Mesodermal cell (in vitro differentiated cells): ENCODE measurements around the gene RBBP7. TPM values are rescaled to one million over a fixed set of nuclear protein-coding genes. Genes with fewer than 3 reads are reported as not detected.

Experiments used
- H3K27ac ChIP-seq: 2 replicates; pipeline ENCODE4 v1.7.0; 2013; ENCODE audit warnings: mild to moderate bottlenecking, low read depth, low read length, moderate library complexity; ENCODE audit not compliant: severe bottlenecking
- H3K36me3 ChIP-seq: 2 replicates; pipeline ENCODE4 v1.7.1; 2013; ENCODE audit warnings: mild to moderate bottlenecking, low read length, moderate library complexity; ENCODE audit not compliant: control insufficient read depth, insufficient read depth
- H3K4me1 ChIP-seq: one replicate; pipeline ENCODE4 v1.7.1; 2013; ENCODE audit warnings: mild to moderate bottlenecking, low read length; ENCODE audit not compliant: insufficient read depth, control insufficient read depth, poor library complexity, severe bottlenecking
- H3K4me3 ChIP-seq: 2 replicates; pipeline ENCODE4 v1.7.0; 2013; ENCODE audit warnings: low read length, control low read depth, mild to moderate bottlenecking; ENCODE audit not compliant: insufficient read depth, poor library complexity, severe bottlenecking; ENCODE audit errors: extremely low read depth
- H3K9me3 ChIP-seq: 2 replicates; pipeline ENCODE4 v1.7.1; 2013; ENCODE audit warnings: mild to moderate bottlenecking, low read length, moderate library complexity; ENCODE audit not compliant: control insufficient read depth
- WGBS, 2 experiments: methylation state at CpG; one replicate each; pipeline ENCODE4 v1.1.5; 2013; ENCODE audit warnings: missing lambda C conversion rate in 2 of 2; ENCODE audit not compliant: insufficient coverage in 2 of 2; 5-methylcytosine and 5-hydroxymethylcytosine counted together
- polyA plus RNA-seq, 2 experiments: library from polyadenylated mRNA; stranded (reverse); fragments of 50-300 nt; gene quantifications; one replicate each; pipeline ENCODE4 v1.2.3, GENCODE V29; 2013

The RBBP7 gene
- 95.1 TPM for polyA plus RNA-seq (2013, experiment 1 of 2)
- polyA plus RNA-seq (2013, experiment 2 of 2) = 102 TPM

DNA sequence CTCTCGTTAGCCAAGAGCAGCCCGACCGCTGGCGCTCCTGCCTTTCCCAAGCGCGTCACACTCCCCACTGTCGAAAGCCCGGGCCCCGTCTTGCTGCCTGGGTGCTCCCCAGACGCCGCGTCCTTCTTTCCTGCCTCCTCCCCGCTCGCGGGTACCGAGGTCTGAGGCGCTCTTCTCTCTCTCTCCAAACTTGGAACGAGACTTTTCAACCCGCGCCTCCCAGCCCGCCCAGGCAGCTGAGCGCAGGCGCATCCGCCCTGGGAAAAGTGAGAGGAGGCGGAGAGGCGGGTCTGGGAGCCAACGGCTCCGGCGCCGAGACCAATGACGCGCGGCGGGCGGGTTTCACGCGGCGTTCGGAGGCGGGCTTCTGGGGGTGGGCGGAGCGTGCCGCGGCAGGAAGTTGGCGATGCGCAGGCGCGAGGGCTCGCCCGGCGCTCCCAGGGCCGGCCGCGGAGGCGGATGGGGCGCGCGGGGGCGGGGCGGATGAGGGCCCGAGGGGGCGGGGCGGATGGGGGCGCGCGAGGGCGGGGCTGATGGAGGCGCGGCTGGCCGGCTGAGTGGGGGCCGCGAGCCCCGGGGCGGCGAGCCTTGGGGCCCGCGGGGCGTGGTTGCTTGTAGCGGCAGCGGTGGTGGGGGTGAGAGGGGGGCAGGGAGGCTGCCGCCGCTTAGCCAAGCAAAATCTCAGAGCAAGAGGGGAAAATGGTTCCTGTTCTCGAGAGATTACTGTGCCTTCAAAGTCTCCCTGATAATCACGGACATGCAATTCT, at the start of gene RBBP7:
RBBP7 (minus strand) TSS at position 268 of the 767 bp plus-strand sequence. CDS start 309 bp downstream, outside the sequence.
- no peaks in the 10 kb centered on the region for H3K9me3 ChIP-seq
- H3K4me3 ChIP-seq = peak within 1 kb of the TSS; percentile 56
- peaks cover 9% of the 10 kb centered on the region for H3K36me3 ChIP-seq
- H3K4me1 ChIP-seq = peaks cover 13% of the 10 kb centered on the region
- 0% methylated on average over 15 to 28 of the region's 84 CpGs for WGBS, 2 experiments
- peak within 1 kb of the TSS; percentile 96 for H3K27ac ChIP-seq

GRCh38 chrX:16918979-16919378, 48.8 kb upstream of the RBBP7 start:
- Histone ChIP-seq H3K36me3 (no peaks in the 10 kb centered on the region), H3K27ac (no peak overlapping the region), H3K9me3 (no peaks in the 10 kb centered on the region), H3K4me3 (no peak overlapping the region), H3K4me1 (no peaks in the 10 kb centered on the region)

GRCh38 chrX:16917120-16917519, 47.0 kb upstream of the RBBP7 start:
- Histone ChIP-seq H3K4me1 (no peaks in the 10 kb centered on the region), H3K27ac (no peak overlapping the region), H3K9me3 (no peaks in the 10 kb centered on the region), H3K36me3 (no peaks in the 10 kb centered on the region), H3K4me3 (no peak overlapping the region)
- WGBS, 2 experiments = 97 to 100% methylated on average over 1 to 3 of the region's 6 CpGs

DNA sequence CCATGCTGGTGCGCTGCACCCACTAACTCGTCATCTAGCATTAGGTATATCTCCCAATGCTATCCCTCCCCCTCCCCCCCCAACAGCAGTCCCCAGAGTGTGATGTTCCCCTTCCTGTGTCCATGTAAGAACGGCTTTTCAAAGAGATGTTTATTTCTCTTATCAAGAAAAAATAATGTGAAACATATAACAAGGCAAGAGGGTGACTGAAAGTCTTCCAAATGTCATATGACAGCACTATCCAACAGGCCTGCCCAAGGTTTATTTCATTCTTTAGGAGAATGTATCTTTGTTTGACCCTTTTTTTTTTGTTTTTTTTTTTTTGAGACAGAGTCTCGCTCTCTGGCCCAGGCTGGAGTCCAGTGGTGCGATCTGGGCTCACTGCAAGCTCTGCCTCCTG, 46.4 kb upstream of the RBBP7 start:
- Histone ChIP-seq H3K4me3 (no peak overlapping the region), H3K4me1 (no peaks in the 10 kb centered on the region), H3K36me3 (no peaks in the 10 kb centered on the region), H3K9me3 (no peaks in the 10 kb centered on the region), H3K27ac (no peak overlapping the region)
- WGBS, 2 experiments = no CpG with 5 or more reads among the region's 5 CpGs

DNA sequence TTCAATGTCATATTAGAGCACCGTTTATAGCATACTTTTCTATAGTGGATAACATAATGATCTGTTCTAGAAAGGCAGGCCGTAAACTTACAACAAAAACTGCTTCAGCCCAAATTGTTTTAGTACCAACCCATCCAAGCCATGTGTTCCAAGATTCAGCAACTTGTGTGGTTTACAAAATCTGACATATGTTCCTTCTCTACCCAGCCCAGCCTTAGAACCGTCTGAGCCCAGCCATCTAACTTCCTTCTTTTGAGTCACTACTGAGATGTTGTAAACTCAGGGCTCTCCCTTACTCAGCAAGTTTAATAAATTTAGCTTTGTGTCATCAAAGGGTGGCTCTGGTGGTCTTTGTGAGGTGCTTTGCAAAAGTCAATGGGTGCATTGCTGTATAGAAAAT, 43.9 kb upstream of the RBBP7 start:
- Histone ChIP-seq H3K4me3 (no peak overlapping the region), H3K36me3 (no peaks in the 10 kb centered on the region), H3K4me1 (no peaks in the 10 kb centered on the region), H3K27ac (no peak overlapping the region), H3K9me3 (no peaks in the 10 kb centered on the region)
- WGBS, 2 experiments = no CpG with 5 or more reads among the region's 3 CpGs

- H3K36me3 ChIP-seq = no peaks in the 10 kb centered on the region
- H3K9me3 ChIP-seq = no peaks in the 10 kb centered on the region
- no CpG with 5 or more reads among the region's 1 CpG for WGBS, 2 experiments
- no peak overlapping the region for H3K27ac ChIP-seq
- H3K4me3 ChIP-seq = no peak overlapping the region
- no peaks in the 10 kb centered on the region for H3K4me1 ChIP-seq
These were observed 40.2 kb upstream of the RBBP7 start for GRCh38 chrX:16910376-16910775.

GRCh38 chrX:16903274-16904022, 33.3 kb upstream of the RBBP7 start:
- no CpG with 5 or more reads among the region's 8 CpGs for WGBS, 2 experiments

GRCh38 chrX:16897445-16897844, 27.3 kb upstream of the RBBP7 start:
- no peaks in the 10 kb centered on the region for H3K4me1 ChIP-seq
- no peak overlapping the region for H3K27ac ChIP-seq
- no CpG with 5 or more reads among the region's 2 CpGs for WGBS, 2 experiments
- no peak overlapping the region for H3K4me3 ChIP-seq
- no peaks in the 10 kb centered on the region for H3K9me3 ChIP-seq
- no peaks in the 10 kb centered on the region for H3K36me3 ChIP-seq

More at GRCh38 chrX:16903274-16904022, 33.3 kb upstream of the RBBP7 start:
- Histone ChIP-seq H3K27ac (no peak overlapping the region), H3K4me1 (no peaks in the 10 kb centered on the region), H3K4me3 (no peak overlapping the region), H3K9me3 (no peaks in the 10 kb centered on the region), H3K36me3 (no peaks in the 10 kb centered on the region)

GRCh38 chrX:16892504-16893362, 22.6 kb upstream of the RBBP7 start:
- no peaks in the 10 kb centered on the region for H3K4me1 ChIP-seq
- WGBS, 2 experiments = 5 to 80% methylated on average over 1 to 3 of the region's 9 CpGs

DNA sequence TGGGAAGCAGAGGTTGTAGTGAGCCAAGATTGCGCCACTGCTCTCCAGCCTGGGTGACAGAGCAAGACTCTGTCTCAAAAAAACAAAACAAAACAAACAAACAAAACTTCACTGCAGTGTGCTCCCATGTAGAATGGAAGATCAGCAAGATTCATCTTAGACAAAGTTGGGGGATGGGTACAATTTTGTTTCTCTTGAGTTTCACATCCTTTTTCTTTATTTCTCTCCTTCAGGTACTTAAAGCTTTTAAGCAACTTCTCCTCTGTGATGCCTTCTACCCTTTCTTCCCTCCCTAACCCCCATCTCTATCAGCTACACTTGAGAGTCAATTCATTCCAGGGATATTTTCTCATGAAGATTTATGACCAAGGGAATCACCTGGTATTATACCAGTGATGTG, 15.5 kb upstream of the RBBP7 start:
- H3K27ac ChIP-seq = no peak overlapping the region
- no CpG with 5 or more reads among the region's 1 CpG for WGBS, 2 experiments
- no peaks in the 10 kb centered on the region for H3K36me3 ChIP-seq
- H3K9me3 ChIP-seq = no peaks in the 10 kb centered on the region
- H3K4me3 ChIP-seq = no peak overlapping the region
- no peaks in the 10 kb centered on the region for H3K4me1 ChIP-seq

More at GRCh38 chrX:16892504-16893362, 22.6 kb upstream of the RBBP7 start:
- H3K27ac ChIP-seq = no peak overlapping the region
- no peaks in the 10 kb centered on the region for H3K9me3 ChIP-seq
- H3K4me3 ChIP-seq = no peak overlapping the region
- no peaks in the 10 kb centered on the region for H3K36me3 ChIP-seq
